ENCODE data around the gene PRSS56. TPM values are rescaled to one million over a fixed set of nuclear protein-coding genes. Genes with fewer than 3 reads are reported as not detected.

The PRSS56 gene
- total RNA-seq, 3 donors from 2014 or later: not detected

DNA sequence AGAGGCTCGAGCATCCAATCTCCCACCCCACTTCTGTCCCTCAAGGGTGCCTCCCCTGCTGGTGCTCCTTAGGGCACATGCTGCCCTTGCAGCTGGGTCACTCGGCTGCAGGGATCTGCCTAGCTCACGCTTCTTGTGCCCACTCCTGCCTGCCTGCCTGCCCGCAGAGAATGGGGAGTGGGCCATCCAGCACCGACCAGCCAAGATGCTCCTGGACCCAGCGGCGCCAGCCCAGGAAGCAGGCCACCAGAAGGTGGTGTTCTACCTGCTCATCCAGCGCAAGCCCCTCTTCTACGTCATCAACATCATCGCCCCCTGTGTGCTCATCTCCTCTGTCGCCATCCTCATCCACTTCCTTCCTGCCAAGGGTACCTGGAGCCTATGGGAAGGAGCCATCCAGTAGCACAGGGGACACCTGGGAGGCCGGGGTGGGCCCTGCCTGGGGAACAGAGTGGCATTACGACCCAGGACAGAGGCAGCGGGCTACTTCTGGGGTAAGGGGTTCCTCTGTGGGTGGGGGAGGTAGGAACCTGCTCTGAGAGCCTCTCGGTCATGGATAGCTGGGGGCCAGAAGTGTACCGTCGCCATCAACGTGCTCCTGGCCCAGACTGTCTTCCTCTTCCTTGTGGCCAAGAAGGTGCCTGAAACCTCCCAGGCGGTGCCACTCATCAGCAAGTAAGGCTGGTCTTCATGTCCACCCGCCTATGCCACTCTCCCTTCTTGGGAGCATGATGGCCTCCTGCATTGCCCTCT is 22.7 kb downstream of the PRSS56 start:
- no peaks in the 10 kb centered on the region for H3K9me3 ChIP-seq
- H3K4me3 ChIP-seq: no peak overlapping the region
- no peak overlapping the region for H3K27ac ChIP-seq
- no peaks in the 10 kb centered on the region for H3K36me3 ChIP-seq
- peak in 1 of 2 donors; percentile 47 for DNase-seq (ENCODE audit: low spot score in 2 of 2)
- H3K27me3 ChIP-seq: peaks cover 0 to 9% of the 10 kb centered on the region in 2 donors
- TF ChIP-seq POLR2A (IDR thresholded peaks at IDR 0.05) (no peak), POLR2AphosphoS5 (IDR thresholded peaks at IDR 0.05) (no peak)
- TF ChIP-seq, protein P1, sequence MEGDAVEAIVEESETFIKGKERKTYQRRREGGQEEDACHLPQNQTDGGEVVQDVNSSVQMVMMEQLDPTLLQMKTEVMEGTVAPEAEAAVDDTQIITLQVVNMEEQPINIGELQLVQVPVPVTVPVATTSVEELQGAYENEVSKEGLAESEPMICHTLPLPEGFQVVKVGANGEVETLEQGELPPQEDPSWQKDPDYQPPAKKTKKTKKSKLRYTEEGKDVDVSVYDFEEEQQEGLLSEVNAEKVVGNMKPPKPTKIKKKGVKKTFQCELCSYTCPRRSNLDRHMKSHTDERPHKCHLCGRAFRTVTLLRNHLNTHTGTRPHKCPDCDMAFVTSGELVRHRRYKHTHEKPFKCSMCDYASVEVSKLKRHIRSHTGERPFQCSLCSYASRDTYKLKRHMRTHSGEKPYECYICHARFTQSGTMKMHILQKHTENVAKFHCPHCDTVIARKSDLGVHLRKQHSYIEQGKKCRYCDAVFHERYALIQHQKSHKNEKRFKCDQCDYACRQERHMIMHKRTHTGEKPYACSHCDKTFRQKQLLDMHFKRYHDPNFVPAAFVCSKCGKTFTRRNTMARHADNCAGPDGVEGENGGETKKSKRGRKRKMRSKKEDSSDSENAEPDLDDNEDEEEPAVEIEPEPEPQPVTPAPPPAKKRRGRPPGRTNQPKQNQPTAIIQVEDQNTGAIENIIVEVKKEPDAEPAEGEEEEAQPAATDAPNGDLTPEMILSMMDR (IDR thresholded peaks at IDR 0.05): no peak
- no peaks in the 10 kb centered on the region for H3K4me1 ChIP-seq
- intact Hi-C loops (cut with DNase I; ENCODE audit: low total_unique reads): no loop called here

DNA sequence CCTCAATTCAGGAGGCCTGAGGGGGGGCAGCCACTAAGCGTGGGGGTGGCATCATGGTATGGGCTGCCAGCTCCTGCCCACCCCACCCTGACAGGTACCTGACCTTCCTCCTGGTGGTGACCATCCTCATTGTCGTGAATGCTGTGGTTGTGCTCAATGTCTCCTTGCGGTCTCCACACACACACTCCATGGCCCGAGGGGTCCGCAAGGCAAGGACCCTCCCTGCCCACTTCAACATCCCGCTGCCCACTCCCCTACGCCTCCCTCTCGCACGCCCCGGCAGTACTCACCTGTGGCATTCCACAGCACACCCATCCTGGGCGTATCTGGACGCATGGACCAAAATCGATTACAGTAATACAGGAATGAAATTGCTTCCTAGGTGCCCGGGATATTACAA is 23.3 kb downstream of the PRSS56 start:
- H3K36me3 ChIP-seq: no peaks in the 10 kb centered on the region
- H3K27ac ChIP-seq: no peak overlapping the region
- H3K27me3 ChIP-seq: peaks cover 0 to 9% of the 10 kb centered on the region in 2 donors
- DNase-seq (ENCODE audit: low spot score in 2 of 2): no peak
- intact Hi-C loops (cut with DNase I; ENCODE audit: low total_unique reads): no loop called here
- H3K4me3 ChIP-seq: no peak overlapping the region
- H3K4me1 ChIP-seq: no peaks in the 10 kb centered on the region
- TF ChIP-seq, protein P1 (IDR thresholded peaks at IDR 0.05): no peak
- TF ChIP-seq POLR2A (IDR thresholded peaks at IDR 0.05) (no peak), POLR2AphosphoS5 (IDR thresholded peaks at IDR 0.05) (no peak)
- H3K9me3 ChIP-seq: no peaks in the 10 kb centered on the region

DNA sequence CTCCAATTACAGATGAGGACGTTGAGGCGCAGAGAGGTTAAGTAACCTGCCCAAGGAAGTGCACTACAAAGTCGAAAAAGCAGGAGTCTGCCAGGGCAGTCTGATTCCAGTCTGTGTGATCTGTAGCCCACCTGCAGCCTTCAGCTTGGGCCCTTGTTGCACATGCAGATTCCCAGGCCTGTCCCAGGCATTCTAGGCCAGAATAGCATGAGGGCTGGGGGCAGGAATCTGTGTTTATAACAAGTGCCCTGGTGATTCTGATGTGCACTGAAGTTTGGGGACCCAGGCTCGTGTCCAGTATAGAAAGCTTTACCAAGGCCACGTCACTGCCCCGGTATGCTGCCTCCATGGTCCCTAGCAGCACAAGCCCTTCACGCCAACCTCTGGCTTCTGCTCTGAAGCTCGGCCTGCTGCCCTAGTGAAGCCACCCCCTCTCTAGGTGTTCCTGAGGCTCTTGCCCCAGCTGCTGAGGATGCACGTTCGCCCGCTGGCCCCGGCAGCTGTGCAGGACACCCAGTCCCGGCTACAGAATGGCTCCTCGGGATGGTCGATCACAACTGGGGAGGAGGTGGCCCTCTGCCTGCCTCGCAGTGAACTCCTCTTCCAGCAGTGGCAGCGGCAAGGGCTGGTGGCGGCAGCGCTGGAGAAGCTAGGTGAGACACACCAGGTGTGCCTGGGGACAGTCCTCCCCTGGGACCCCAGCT is 23.9 kb downstream of the PRSS56 start:
- peaks cover 0 to 9% of the 10 kb centered on the region in 2 donors for H3K27me3 ChIP-seq
- H3K9me3 ChIP-seq: no peaks in the 10 kb centered on the region
- H3K4me1 ChIP-seq: no peaks in the 10 kb centered on the region
- no peak for DNase-seq (ENCODE audit: low spot score in 2 of 2)
- TF ChIP-seq POLR2A (IDR thresholded peaks at IDR 0.05): no peak
- no peak for TF ChIP-seq POLR2AphosphoS5 (IDR thresholded peaks at IDR 0.05)
- TF ChIP-seq, protein P1 (IDR thresholded peaks at IDR 0.05): no peak
- intact Hi-C loops (cut with DNase I; ENCODE audit: low total_unique reads): no loop called here
- H3K36me3 ChIP-seq: no peaks in the 10 kb centered on the region
- no peak overlapping the region for H3K4me3 ChIP-seq
- H3K27ac ChIP-seq: no peak overlapping the region

DNA sequence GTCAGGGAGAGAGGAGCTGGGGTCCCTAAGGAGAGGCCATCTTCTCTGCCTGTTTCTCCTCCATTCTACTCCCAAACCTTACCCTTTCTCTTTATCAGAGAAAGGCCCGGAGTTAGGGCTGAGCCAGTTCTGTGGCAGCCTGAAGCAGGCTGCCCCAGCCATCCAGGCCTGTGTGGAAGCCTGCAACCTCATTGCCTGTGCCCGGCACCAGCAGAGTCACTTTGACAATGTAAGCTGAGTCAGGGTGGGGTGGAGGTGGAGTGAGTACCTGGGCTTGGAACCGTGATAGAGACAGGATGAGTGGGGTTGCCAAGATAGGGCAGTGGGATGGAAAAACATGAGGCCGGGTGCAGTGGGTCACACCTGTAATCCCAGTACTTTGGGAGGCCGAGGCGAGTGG is 24.5 kb downstream of the PRSS56 start:
- intact Hi-C loops (cut with DNase I; ENCODE audit: low total_unique reads): no loop called here
- Histone ChIP-seq H3K27ac (no peak overlapping the region), H3K9me3 (no peaks in the 10 kb centered on the region), H3K27me3 (peaks cover 0 to 9% of the 10 kb centered on the region in 2 donors), H3K36me3 (no peaks in the 10 kb centered on the region), H3K4me1 (no peaks in the 10 kb centered on the region), H3K4me3 (no peak overlapping the region)
- TF ChIP-seq, protein P1 (IDR thresholded peaks at IDR 0.05): no peak
- TF ChIP-seq POLR2A (IDR thresholded peaks at IDR 0.05) (no peak), POLR2AphosphoS5 (IDR thresholded peaks at IDR 0.05) (no peak)
- no peak for DNase-seq (ENCODE audit: low spot score in 2 of 2)

Measured in breast epithelium (tissue), 4 donors.